Activated CD8-positive, alpha-beta memory T cell treated with anti-CD3 and anti-CD28 coated beads for 48 hours (primary cell): ENCODE data around the gene METTL1.
A peak's percentile ranks its signal among the peaks of the same experiment; 100 is the strongest.

Source experiments
- DNase-seq, 3 experiments: peaks; one replicate each; pipeline ENCODE4 v3.0.0-alpha.2; 2020; ENCODE audit warnings: low read depth in 2 of 3, low spot score in 2 of 3

Gene METTL1

DNA sequence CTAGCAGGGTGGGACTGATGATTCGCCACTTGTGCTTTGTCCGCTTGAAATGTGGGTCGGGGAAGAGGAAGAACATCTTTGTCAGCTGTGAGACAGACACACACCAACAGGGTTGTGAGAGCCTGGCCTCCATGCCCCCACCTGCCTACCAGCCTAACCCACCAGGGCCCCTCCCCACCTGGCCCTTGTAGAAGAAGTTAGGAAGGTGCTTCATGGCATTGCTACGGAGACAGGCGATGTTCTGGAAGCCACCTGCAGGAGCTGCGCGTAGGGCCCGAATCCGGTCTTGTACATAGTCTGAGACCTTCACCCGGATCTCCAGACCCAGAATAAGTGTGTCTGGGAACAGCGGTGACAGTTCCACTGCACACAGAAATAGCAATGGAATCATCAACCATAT, 2.3 kb downstream of the METTL1 start:
- DNase-seq: no peak

GRCh38 chr12:57767876-57768275, 4.0 kb downstream of the METTL1 start:
- no peak for DNase-seq

GRCh38 chr12:57767305-57767698, 4.6 kb downstream of the METTL1 start:
- DNase-seq: no peak

- DNase-seq: no peak
These were observed 5.2 kb downstream of the METTL1 start, which contains the start of gene CYP27B1 for GRCh38 chr12:57766464-57767304. Gene CYP27B1 (minus strand): TSS chr12:57767078. CDS start chr12:57767041, 37 bp downstream.

GRCh38 chr12:57765698-57766463, 6.0 kb downstream of the METTL1 start:
- DNase-seq: no peak

- peak in 2 of 3 experiments; percentile 34 to 40 for DNase-seq
These were observed 6.8 kb downstream of the METTL1 start for GRCh38 chr12:57765003-57765697.

DNA sequence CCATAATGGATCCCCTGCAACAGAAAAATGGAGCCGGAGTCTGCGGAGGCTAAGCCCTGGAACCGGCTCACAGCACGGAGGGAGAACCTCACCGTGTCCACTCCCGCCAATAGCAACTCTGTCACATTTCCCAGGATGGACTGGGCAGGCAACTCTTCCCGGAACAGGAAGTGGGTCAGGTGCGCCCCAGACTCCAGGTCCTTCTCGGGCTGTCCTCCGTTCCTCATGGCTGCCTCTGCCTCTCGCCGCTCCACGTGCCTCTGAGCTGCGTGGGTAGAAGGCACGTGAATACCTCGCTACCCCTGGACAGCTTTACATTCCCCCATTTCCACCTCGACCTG, 7.3 kb downstream of the METTL1 start:
- DNase-seq: no peak

GRCh38 chr12:57763881-57764661, 7.8 kb downstream of the METTL1 start:
- no peak for DNase-seq

DNA sequence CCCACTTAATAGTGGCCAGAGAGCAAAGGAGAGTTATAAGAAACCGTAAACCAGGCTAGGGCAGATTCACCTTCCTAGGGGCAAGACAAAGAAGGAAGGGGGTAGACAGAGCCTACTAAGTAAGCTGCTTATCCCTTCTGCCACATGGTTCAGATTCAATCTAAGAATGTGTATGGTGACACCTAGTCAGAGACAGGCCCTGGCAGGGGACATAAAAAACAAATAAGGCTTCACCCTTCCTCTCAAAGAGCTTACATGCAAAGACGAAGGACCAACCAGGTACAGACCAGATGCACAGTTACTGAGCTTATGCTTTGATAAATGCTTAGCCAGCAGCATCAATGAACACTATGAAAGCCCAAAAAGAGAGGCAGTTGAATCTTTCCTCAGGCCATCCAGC, 9.4 kb downstream of the METTL1 start:
- no peak for DNase-seq

DNA sequence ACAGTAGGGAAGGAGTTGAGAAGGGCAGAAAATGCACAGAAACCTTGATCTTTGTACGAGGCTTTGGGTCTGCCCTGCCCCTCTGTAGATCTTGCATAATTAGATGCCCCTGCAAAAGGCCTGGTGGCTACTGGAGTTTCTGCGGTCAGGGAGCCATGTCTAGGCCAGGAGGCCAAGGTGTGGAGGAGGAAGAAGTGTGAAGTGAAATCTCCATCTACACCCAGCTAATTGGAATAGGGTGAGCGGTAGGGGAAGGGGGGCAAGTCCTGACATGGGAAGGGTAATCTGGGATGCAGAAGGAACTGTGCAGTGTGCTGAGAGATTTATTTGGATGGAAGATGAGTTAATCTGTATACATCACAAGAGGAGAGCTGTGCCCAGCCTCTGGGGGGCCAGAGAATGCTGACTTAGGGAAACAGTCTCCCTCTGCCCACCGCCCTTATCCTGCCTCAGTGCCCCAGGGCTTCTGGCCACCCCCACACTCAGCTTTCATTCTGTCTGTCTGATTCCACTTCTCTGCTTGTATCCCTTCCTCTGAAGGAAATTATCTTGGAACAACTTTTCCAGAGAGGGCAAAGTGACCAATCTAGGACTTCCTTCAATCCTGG, 10.4 kb downstream of the METTL1 start:
- no peak for DNase-seq

DNA sequence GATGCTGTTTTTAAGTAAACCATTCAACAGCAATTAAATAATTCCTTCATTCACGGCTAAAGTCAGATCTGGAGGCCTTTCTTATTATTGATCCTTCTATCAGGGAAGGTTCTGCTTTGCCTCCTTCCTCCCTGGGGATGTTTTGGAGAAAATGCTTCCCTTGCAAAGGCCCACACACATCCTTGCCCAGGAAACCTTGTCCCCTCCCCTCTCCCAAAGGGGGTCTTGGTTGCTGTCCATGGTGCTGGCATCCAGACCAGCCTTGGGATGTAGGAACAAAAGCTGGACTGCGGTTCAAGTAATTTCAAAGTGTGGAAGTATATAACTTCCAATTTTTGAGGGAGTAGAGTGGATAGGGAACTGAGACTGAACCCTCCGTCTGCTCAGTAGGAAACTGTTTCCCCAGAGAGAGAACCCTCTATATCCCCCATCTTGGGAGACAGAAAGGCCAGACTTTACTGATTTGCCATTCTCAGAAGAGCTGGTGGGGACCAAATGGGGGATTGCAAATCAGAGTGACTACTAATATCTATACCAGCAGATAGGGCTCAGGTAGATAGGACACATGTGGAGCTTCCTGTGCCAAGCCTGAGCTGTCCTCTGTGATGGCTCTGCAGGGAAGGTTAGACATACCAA, 11.4 kb downstream of the METTL1 start:
- DNase-seq: no peak

DNA sequence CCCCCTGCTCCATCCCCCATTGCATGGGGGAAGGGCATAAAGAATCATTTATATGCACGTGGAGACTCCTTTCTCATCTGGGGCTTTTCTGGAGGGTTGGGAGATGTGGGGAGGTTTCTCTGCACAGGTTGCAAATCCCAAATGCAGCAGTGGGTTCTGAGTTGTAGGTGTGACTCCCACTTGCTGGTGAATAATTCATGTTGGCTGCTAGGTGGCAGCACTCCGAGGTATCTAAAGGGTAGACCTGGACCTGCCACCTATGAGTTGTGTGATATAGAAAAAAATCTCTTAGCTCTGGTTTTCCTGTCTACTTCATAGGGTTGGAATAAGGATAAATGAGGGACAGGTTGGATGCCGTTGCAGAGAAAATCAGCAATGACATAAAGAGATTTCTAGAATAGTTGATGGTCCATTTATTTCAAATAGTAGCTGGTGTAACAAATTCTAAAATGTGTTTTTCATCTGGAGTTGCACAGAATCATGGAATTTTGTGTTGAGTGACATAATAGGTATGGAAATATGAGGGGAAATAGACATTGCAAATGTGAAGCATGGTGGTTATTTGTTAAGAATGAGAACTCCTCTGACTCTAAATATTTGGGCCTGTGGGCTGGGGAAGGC, 12.4 kb downstream of the METTL1 start:
- no peak for DNase-seq

DNA sequence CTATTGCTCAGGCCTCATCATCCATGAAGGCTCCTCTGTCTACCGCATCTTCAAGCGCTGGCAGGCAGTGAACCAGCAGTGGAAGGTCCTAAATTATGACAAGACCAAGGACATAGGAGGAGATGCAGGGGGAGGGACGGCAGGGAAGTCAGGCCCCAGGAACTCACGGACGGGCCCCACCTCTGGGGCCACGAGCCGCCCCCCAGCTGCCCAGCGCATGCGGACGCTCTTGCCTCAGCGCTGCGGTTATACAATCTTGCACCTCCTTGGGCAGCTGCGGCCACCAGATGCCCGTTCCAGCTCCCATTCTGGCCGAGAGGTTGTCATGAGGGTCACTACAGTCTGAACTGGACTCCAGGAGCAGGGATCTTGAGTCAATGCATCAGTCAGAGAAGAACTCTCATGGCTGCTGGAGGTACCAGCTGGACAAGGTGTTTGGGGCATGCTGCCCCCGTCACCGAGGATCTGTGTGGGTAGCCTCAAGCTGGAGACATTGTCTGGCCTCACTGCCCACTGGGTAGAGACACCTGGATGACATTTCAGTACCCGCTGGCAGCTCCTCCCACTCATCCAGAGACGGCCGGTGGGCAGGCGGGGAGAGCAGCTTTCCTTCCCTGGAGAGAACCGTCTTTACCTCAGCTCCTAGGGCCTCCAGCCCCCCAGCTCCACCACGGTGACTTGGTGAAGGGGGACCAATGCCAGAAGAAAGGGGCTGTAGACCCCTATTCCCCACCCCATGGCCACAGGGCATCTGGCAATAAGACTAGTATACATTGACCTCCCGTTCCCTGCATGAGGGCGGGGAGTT, 13.1 kb downstream of the METTL1 start:
- DNase-seq: no peak

DNA sequence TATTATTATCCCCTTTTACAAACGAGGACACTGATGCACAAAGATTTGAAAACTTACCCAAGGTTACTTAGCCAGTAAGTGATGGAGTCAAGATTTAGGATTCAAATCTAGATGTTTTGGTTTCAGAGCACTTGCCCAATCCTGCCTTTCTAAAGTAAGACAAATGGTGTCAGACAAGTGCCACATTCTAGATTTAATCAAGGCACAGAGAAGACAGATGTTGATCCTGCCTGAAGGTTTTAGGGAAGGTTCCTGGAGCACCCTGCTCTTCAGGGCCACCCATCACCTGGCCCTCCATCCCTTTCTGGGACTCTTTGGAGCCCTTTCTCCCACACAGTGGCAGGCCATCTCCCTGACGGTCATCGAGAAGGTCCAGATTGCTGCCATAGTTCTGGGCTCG, 14.1 kb downstream of the METTL1 start:
- no peak for DNase-seq

- peak in 2 of 3 experiments; percentile 47 to 57 for DNase-seq
These were observed 15.2 kb downstream of the METTL1 start for GRCh38 chr12:57756406-57757341.

- DNase-seq: no peak
These were observed 16.2 kb downstream of the METTL1 start for GRCh38 chr12:57755454-57756372.

- DNase-seq: no peak
These were observed 16.8 kb downstream of the METTL1 start for GRCh38 chr12:57755194-57755453.
